ENCODE data around the gene SMAD9.
"Not testable (repeated sequence)": the region's sequence is repeated elsewhere in the genome, so short reads cannot be mapped to it uniquely, and the experiment has no call there.

The SMAD9 gene

DNA sequence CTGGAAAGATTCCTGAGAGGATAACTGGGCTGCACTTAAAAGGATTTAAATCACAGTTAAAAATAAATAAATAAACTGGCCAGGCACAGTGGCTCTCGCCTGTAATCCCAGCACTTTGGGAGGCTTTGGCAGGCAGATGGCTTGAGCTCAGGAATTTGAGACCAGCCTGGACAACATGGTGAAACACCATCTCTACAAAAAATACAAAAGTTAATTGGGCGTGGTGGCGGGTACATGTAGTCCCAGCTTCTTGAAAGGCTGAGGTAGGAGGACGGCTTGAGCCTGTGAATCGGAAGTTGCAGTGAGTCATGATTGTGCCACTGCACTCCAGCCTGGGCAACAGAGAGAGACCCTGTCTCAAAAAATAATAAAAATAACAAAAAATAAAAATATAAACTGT, 36.6 kb downstream of the SMAD9 start:
- not testable (repeated sequence) for H3K27me3 ChIP-seq (ENCODE audit: control insufficient read depth in 1 of 2, insufficient read depth in 2 of 2, low read length in 2 of 2); H3K4me3 ChIP-seq (ENCODE audit: low read depth in 1 of 2, low read length in 2 of 2); H3K9ac ChIP-seq (ENCODE audit: low read length); H3K36me3 ChIP-seq (ENCODE audit: insufficient read depth, low read length); H3K27ac ChIP-seq (ENCODE audit: low read depth, low read length); H3K9me3 ChIP-seq (ENCODE audit: low read length)
- H3K4me1 ChIP-seq (ENCODE audit: insufficient read depth, low read length), result peaks cover 12% of the 10 kb centered on the region

- Histone ChIP-seq H3K27me3 (ENCODE audit: control insufficient read depth in 1 of 2, insufficient read depth in 2 of 2, low read length in 2 of 2) (no peaks in the 10 kb centered on the region), H3K4me3 (ENCODE audit: low read depth in 1 of 2, low read length in 2 of 2) (no peak overlapping the region), H3K27ac (ENCODE audit: low read depth, low read length) (no peak overlapping the region)
Measured at GRCh38 chr13:36882829-36883390, 37.1 kb downstream of the SMAD9 start.

DNA sequence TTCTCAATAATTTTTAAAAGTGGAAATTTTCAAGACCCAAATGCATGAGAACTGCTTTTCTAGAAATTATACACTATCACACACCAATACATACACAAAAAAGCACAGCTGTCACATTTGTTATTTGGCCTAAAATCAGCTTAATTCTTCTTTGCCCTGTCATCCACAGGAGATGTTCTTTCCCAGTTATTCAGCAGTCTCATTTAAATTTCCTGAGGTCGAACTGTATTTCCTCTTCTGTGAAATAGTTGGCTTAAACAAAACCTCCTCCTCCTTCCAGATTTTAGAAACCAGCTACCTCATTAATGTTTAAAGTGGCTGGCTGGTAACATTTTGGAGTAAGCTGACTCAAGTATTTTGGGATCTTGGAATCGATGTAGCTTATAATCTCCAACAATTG, 39.1 kb downstream of the SMAD9 start:
- peaks cover 7% of the 10 kb centered on the region for H3K4me1 ChIP-seq (ENCODE audit: insufficient read depth, low read length)
- H3K9ac ChIP-seq (ENCODE audit: low read length), result no peak overlapping the region
- H3K27ac ChIP-seq (ENCODE audit: low read depth, low read length), result no peak overlapping the region
- peaks cover 3% of the 10 kb centered on the region for H3K36me3 ChIP-seq (ENCODE audit: insufficient read depth, low read length)
- no peak overlapping the region for H3K4me3 ChIP-seq (ENCODE audit: low read depth in 1 of 2, low read length in 2 of 2)
- H3K9me3 ChIP-seq (ENCODE audit: low read length), result no peaks in the 10 kb centered on the region
- no peaks in the 10 kb centered on the region for H3K27me3 ChIP-seq (ENCODE audit: control insufficient read depth in 1 of 2, insufficient read depth in 2 of 2, low read length in 2 of 2)

More at GRCh38 chr13:36882829-36883390, 37.1 kb downstream of the SMAD9 start:
- H3K4me1 ChIP-seq (ENCODE audit: insufficient read depth, low read length), result peaks cover 7% of the 10 kb centered on the region
- no peak overlapping the region for H3K9ac ChIP-seq (ENCODE audit: low read length)
- peaks cover 3% of the 10 kb centered on the region for H3K36me3 ChIP-seq (ENCODE audit: insufficient read depth, low read length)
- H3K9me3 ChIP-seq (ENCODE audit: low read length), result no peaks in the 10 kb centered on the region

DNA sequence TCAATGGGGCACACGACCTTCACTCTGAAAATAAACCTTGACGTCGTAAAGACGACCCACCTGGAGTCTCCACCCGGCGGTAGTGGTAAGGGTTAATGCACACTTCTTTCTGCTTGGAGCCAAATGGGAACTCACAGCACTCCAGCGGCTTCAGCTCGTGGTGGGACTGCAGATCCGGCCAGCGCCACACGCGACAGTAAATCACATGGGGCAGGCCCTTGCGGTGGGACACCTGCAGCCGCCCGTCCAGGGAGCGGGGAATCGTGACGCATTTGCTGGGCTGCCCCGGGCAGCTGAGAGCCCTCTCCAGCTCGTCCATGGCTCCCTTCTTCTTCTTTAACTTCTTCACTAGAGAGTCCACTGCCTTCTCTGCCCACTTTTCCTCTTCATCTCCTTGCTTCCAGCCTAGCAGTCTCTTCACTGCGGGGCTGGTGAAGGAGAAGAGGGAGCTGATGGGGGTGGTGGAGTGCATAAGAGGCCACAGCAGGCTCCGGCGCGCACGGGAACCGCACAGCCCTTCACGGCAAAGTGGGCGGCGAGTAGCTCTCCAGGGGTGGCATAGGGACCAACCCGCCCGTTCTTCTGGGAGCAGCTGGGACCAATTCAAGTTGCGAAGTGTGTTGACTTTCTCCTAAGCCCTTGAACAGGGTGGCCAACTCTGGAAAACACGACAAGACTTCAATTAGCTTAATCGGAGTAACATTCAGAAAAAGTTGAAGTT, 40.7 kb downstream of the SMAD9 start:
- Histone ChIP-seq H3K4me1 (ENCODE audit: insufficient read depth, low read length) (peaks cover 7% of the 10 kb centered on the region), H3K4me3 (ENCODE audit: low read depth in 1 of 2, low read length in 2 of 2) (no peak overlapping the region), H3K36me3 (ENCODE audit: insufficient read depth, low read length) (peaks cover 3% of the 10 kb centered on the region)

DNA sequence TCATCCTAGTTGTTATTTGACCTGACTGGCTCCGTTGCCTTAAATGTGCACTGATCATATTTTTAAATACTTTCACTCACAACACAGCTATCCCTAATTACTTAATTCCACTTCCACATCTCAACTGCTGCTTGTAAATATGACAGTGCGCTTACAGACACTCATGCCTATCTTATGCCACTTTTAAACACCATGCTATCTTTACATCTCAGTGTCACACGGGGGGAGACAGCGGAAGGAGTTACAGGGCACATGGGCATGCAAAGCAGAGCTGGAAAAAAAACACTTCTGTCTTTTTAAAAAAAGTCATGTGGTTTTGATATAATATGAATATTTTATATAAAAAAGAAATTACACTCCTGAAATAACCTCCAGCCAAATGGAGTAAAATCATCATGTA, 44.1 kb downstream of the SMAD9 start:
- no peaks in the 10 kb centered on the region for H3K4me1 ChIP-seq (ENCODE audit: insufficient read depth, low read length)
- no peaks in the 10 kb centered on the region for H3K27me3 ChIP-seq (ENCODE audit: control insufficient read depth in 1 of 2, insufficient read depth in 2 of 2, low read length in 2 of 2)
- no peak overlapping the region for H3K4me3 ChIP-seq (ENCODE audit: low read depth in 1 of 2, low read length in 2 of 2)
- no peak overlapping the region for H3K27ac ChIP-seq (ENCODE audit: low read depth, low read length)
- H3K36me3 ChIP-seq (ENCODE audit: insufficient read depth, low read length), result peaks cover 17% of the 10 kb centered on the region
- H3K9me3 ChIP-seq (ENCODE audit: low read length), result no peaks in the 10 kb centered on the region
- no peak overlapping the region for H3K9ac ChIP-seq (ENCODE audit: low read length)

More for the DNA sequence above, 40.7 kb downstream of the SMAD9 start:
- no peaks in the 10 kb centered on the region for H3K27me3 ChIP-seq (ENCODE audit: control insufficient read depth in 1 of 2, insufficient read depth in 2 of 2, low read length in 2 of 2)
- no peak overlapping the region for H3K27ac ChIP-seq (ENCODE audit: low read depth, low read length)
- H3K9ac ChIP-seq (ENCODE audit: low read length), result no peak overlapping the region
- H3K9me3 ChIP-seq (ENCODE audit: low read length), result no peaks in the 10 kb centered on the region

DNA sequence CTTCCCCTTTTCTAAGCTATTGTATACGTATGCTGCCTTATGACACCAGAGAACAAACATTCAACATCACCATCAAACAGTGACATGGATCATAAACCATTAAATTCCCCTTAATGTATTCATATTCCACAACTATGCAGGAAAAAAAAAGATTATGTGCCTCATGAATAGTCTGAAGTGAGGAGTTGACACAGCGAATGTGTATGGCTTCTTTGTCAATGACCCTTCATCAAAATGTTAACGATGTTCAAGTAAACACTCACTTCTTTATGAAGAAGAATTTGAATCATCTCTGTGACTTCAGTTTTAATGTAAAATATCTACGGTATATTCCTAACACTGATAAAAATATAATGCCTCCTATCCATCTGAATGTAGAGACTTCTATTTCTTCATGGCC, 44.6 kb downstream of the SMAD9 start:
- no peaks in the 10 kb centered on the region for H3K4me1 ChIP-seq (ENCODE audit: insufficient read depth, low read length)
- H3K36me3 ChIP-seq (ENCODE audit: insufficient read depth, low read length), result peaks cover 18% of the 10 kb centered on the region
- H3K27me3 ChIP-seq (ENCODE audit: control insufficient read depth in 1 of 2, insufficient read depth in 2 of 2, low read length in 2 of 2), result no peaks in the 10 kb centered on the region
- H3K27ac ChIP-seq (ENCODE audit: low read depth, low read length), result no peak overlapping the region
- no peak overlapping the region for H3K4me3 ChIP-seq (ENCODE audit: low read depth in 1 of 2, low read length in 2 of 2)
- no peaks in the 10 kb centered on the region for H3K9me3 ChIP-seq (ENCODE audit: low read length)
- no peak overlapping the region for H3K9ac ChIP-seq (ENCODE audit: low read length)

DNA sequence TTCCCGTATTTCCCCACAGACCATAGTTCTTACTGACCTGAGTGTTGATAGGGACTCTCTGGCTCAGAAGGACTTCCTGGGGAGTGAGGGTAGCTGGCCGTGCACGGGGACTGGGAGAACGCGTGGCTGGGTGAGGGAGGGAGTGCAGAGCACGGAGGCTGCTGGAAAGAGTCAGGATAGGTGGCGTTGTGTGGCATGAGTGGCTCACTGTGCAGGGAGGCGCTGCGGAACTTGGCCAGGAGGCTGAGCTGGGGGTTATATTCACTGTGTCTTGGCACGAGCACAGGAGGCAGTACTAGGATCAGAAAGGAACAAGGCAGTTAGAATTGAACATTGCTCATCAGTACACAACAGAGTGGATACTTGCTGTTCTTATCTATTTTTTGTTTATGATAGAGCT, 47.4 kb downstream of the SMAD9 start:
- no peak overlapping the region for H3K27ac ChIP-seq (ENCODE audit: low read depth, low read length)
- H3K36me3 ChIP-seq (ENCODE audit: insufficient read depth, low read length), result peaks cover 18% of the 10 kb centered on the region
- no peak overlapping the region for H3K9ac ChIP-seq (ENCODE audit: low read length)
- no peaks in the 10 kb centered on the region for H3K9me3 ChIP-seq (ENCODE audit: low read length)
- no peak overlapping the region for H3K4me3 ChIP-seq (ENCODE audit: low read depth in 1 of 2, low read length in 2 of 2)
- H3K4me1 ChIP-seq (ENCODE audit: insufficient read depth, low read length), result no peaks in the 10 kb centered on the region
- no peaks in the 10 kb centered on the region for H3K27me3 ChIP-seq (ENCODE audit: control insufficient read depth in 1 of 2, insufficient read depth in 2 of 2, low read length in 2 of 2)

DNA sequence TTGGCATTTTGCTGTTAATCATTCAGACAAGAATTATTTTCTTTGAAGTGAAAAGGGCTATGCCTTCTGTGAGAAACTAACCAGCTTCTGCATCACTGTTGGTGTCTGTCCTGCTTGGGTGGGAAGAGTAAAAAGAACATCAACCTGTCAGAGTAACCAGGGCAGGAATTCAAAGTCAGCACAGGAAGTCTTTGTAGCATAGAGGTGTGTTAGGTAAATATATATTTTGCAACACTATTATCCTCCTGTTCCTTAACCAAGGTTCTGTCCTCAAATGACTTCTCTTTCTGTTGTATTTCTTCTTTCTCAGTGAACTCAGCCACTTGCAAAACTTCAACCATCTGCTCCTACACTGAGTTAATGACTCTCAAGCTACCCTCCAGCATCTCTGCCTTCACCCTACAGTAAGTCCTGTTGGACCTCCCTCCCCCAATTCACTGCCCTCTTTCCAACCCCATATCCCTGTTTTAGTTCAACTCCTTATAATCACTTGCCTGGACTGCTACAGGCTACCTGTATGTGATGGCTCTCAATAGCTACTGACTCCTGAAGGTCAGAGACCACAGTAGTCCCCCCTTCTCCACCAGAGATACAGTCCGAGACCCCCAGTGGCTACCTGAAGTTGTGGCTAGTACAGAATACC, 49.9 kb downstream of the SMAD9 start:
- no peak overlapping the region for H3K27ac ChIP-seq (ENCODE audit: low read depth, low read length)
- H3K4me3 ChIP-seq (ENCODE audit: low read depth in 1 of 2, low read length in 2 of 2), result no peak overlapping the region
- H3K4me1 ChIP-seq (ENCODE audit: insufficient read depth, low read length), result no peaks in the 10 kb centered on the region
- H3K9ac ChIP-seq (ENCODE audit: low read length), result no peak overlapping the region
- no peaks in the 10 kb centered on the region for H3K27me3 ChIP-seq (ENCODE audit: control insufficient read depth in 1 of 2, insufficient read depth in 2 of 2, low read length in 2 of 2)
- H3K9me3 ChIP-seq (ENCODE audit: low read length), result no peaks in the 10 kb centered on the region
- peaks cover 26% of the 10 kb centered on the region for H3K36me3 ChIP-seq (ENCODE audit: insufficient read depth, low read length)

DNA sequence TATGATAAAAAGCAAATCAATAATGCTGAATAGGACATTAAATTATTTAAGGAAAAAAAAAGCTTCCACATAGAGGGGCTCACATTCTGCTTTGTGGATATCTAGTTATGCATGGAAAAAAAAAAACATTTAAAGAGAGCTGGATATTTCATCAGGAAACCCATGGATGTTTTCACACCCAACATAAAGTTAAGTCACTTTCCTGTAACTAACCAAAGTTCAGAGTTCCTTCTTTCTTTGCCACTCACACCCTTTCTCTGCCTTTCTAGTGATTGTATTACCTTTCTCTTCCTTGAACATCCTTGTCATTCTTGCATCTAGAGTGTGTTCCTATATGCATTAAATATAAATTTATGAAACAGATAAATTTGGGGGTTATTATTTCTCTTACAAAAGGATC, 53.8 kb downstream of the SMAD9 start:
- no peak overlapping the region for H3K4me3 ChIP-seq (ENCODE audit: low read depth in 1 of 2, low read length in 2 of 2)
- no peaks in the 10 kb centered on the region for H3K4me1 ChIP-seq (ENCODE audit: insufficient read depth, low read length)
- no peak overlapping the region for H3K27ac ChIP-seq (ENCODE audit: low read depth, low read length)
- no peaks in the 10 kb centered on the region for H3K27me3 ChIP-seq (ENCODE audit: control insufficient read depth in 1 of 2, insufficient read depth in 2 of 2, low read length in 2 of 2)
- H3K36me3 ChIP-seq (ENCODE audit: insufficient read depth, low read length), result peaks cover 23% of the 10 kb centered on the region
- no peaks in the 10 kb centered on the region for H3K9me3 ChIP-seq (ENCODE audit: low read length)
- no peak overlapping the region for H3K9ac ChIP-seq (ENCODE audit: low read length)

DNA sequence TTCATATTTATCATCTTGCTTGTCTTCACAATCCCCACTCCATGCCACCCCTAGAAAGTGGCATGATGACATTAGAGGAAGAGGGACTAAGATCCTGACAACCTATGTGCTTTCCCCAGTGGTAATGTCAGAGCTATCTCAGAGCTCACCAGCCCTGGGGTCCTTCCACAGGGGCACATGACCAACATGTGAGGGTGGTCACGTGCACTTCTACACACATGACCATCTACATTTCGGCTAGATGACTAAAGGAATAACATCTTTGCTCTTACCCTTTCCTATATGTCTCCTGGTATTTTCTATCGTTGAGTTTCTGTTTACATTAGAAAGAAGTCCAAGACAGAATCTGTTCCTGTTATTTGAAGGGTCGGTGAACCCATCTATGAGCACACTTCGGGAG, 54.8 kb downstream of the SMAD9 start:
- no peaks in the 10 kb centered on the region for H3K27me3 ChIP-seq (ENCODE audit: control insufficient read depth in 1 of 2, insufficient read depth in 2 of 2, low read length in 2 of 2)
- H3K9me3 ChIP-seq (ENCODE audit: low read length), result no peaks in the 10 kb centered on the region
- H3K36me3 ChIP-seq (ENCODE audit: insufficient read depth, low read length), result peaks cover 21% of the 10 kb centered on the region
- no peak overlapping the region for H3K27ac ChIP-seq (ENCODE audit: low read depth, low read length)
- H3K4me1 ChIP-seq (ENCODE audit: insufficient read depth, low read length), result no peaks in the 10 kb centered on the region
- H3K9ac ChIP-seq (ENCODE audit: low read length), result no peak overlapping the region
- H3K4me3 ChIP-seq (ENCODE audit: low read depth in 1 of 2, low read length in 2 of 2), result no peak overlapping the region

- Histone ChIP-seq H3K9ac (ENCODE audit: low read length) (no peak overlapping the region), H3K4me1 (ENCODE audit: insufficient read depth, low read length) (no peaks in the 10 kb centered on the region), H3K9me3 (ENCODE audit: low read length) (no peaks in the 10 kb centered on the region), H3K36me3 (ENCODE audit: insufficient read depth, low read length) (peaks cover 19% of the 10 kb centered on the region), H3K27me3 (ENCODE audit: control insufficient read depth in 1 of 2, insufficient read depth in 2 of 2, low read length in 2 of 2) (no peaks in the 10 kb centered on the region), H3K4me3 (ENCODE audit: low read depth in 1 of 2, low read length in 2 of 2) (no peak overlapping the region), H3K27ac (ENCODE audit: low read depth, low read length) (no peak overlapping the region)
Measured at GRCh38 chr13:36862722-36863121, 57.3 kb downstream of the SMAD9 start.
